Naive thymus-derived CD8-positive, alpha-beta T cell (primary cell): ENCODE data around the gene CIDEA. TPM values are rescaled to one million over a fixed set of nuclear protein-coding genes. Genes with fewer than 3 reads are reported as not detected.

ENCODE experiments used
- ATAC-seq, 2 donors: fragments of 150-1000 bp; cut with Tn5 transposase in 1 of 2; sonication (Bioruptor Pico), chemical (Tn5 transposase) in 1 of 2; 1 replicate in 1 of 2; 2 replicates in 1 of 2; pipeline ENCODE4 v1.10.0; 2021; ENCODE audit warnings: mild to moderate bottlenecking in 2 of 2, moderate library complexity in 2 of 2
- POLR2A ChIA-PET: fragments of 350-600 bp; sonication (Branson Sonifier 250); formaldehyde crosslinking; loops from one replicate; lab custom pipeline; 2021; ENCODE audit warnings: antibody characterized with exemption; lab: Charles Lee
- DNase-seq, 10 donors: peaks; one replicate each; pipeline versions ENCODE4 v3.0.0 to v3.0.0-alpha.2; 2020 to 2022
- H3K27ac Mint-ChIP-seq, 10 donors: one replicate each; pipeline ENCODE4 v1.8.0; 2020 to 2022; ENCODE audit warnings: mild to moderate bottlenecking in 10 of 10, mixed read lengths in 10 of 10, moderate library complexity in 4 of 10, inconsistent platforms in 1 of 10
- H3K27me3 Mint-ChIP-seq, 5 donors: one replicate each; pipeline ENCODE4 v1.8.0; 2021 to 2022; ENCODE audit warnings: mixed read lengths in 5 of 5
- H3K36me3 Mint-ChIP-seq, 3 donors: one replicate each; pipeline ENCODE4 v1.8.0; 2020 to 2022; ENCODE audit warnings: mixed read lengths in 3 of 3, mild to moderate bottlenecking in 2 of 3, inconsistent platforms in 1 of 3
- H3K4me1 Mint-ChIP-seq, 4 donors: one replicate each; pipeline ENCODE4 v1.8.0; 2021 to 2022; ENCODE audit warnings: mixed read lengths in 4 of 4
- H3K4me3 Mint-ChIP-seq, 10 donors: one replicate each; pipeline ENCODE4 v1.8.0; 2020 to 2022; ENCODE audit warnings: mild to moderate bottlenecking in 10 of 10, mixed read lengths in 10 of 10, moderate library complexity in 6 of 10, inconsistent platforms in 1 of 10
- H3K9me3 Mint-ChIP-seq, 9 donors: one replicate each; pipeline ENCODE4 v1.8.0; 2020 to 2022; ENCODE audit warnings: mixed read lengths in 9 of 9, mild to moderate bottlenecking in 3 of 9, inconsistent platforms in 1 of 9, moderate library complexity in 1 of 9
- polyA plus RNA-seq, 3 donors: library from polyadenylated mRNA; unstranded; fragments of 300-500 nt; fragmentation: Illumina TruSeq; gene quantifications; one replicate each; pipeline ENCODE4 v1.2.3, GENCODE V29; 2021
- total RNA-seq, 8 experiments: library from RNA in 2 of 8; stranded (reverse) in 2 of 8; gene quantifications; one replicate each; pipeline ENCODE4 v1.2.3 and lab custom pipeline; 2021 to 2026

The CIDEA gene
- total and polyA plus RNA-seq, 5 experiments from 2014 or later, result not detected

DNA sequence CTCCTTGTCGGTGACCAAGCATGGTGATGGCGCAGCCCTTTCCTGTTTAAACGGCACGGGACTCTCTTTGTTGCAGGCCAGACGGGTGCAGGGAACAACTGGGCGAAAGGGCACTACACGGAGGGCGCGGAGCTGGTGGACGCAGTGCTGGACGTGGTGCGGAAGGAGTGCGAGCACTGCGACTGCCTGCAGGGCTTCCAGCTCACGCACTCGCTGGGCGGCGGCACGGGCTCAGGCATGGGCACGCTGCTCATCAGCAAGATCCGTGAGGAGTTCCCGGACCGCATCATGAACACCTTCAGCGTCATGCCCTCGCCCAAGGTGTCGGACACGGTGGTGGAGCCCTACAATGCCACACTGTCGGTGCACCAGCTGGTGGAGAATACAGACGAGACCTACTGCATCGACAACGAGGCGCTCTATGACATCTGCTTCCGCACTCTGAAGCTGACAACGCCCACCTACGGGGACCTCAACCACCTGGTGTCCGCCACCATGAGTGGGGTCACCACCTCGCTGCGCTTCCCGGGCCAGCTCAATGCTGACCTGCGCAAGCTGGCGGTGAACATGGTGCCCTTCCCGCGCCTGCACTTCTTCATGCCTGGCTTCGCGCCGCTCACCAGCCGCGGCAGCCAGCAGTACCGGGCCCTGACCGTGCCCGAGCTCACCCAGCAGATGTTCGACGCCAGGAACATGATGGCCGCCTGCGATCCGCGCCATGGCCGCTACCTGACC lies 71.0 kb downstream of the CIDEA start:
- POLR2A ChIA-PET, result no interaction called here
- ATAC-seq (no peak), DNase-seq (no peak)
- Mint-ChIP-seq H3K9me3 (no peaks in the 10 kb centered on the region), H3K4me3 (no peak overlapping the region), H3K4me1 (peaks cover 0 to 28% (median 5%) of the 10 kb centered on the region in 4 donors), H3K27me3 (no peaks in the 10 kb centered on the region), H3K27ac (peak overlapping the region in 1 of 10 donors; percentile 29), H3K36me3 (peaks cover 0 to 65% (median 27%) of the 10 kb centered on the region in 3 donors)

DNA sequence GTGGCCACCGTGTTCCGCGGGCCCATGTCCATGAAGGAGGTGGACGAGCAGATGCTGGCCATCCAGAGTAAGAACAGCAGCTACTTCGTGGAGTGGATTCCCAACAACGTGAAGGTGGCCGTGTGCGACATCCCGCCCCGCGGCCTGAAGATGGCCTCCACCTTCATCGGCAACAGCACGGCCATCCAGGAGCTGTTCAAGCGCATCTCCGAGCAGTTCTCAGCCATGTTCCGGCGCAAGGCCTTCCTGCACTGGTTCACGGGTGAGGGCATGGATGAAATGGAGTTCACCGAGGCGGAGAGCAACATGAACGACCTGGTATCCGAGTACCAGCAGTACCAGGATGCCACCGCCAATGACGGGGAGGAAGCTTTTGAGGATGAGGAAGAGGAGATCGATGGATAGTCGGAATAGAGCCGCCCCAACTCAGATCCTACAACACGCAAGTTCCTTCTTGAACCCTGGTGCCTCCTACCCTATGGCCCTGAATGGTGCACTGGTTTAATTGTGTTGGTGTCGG lies 71.6 kb downstream of the CIDEA start:
- Mint-ChIP-seq H3K27me3 (no peaks in the 10 kb centered on the region), H3K27ac (no peak overlapping the region), H3K4me1 (peaks cover 0 to 23% (median 5%) of the 10 kb centered on the region in 4 donors), H3K36me3 (peaks cover 0 to 69% (median 27%) of the 10 kb centered on the region in 3 donors), H3K4me3 (no peak overlapping the region), H3K9me3 (no peaks in the 10 kb centered on the region)
- DNase-seq, result no peak
- POLR2A ChIA-PET, result no interaction called here
- ATAC-seq, result no peak

DNA sequence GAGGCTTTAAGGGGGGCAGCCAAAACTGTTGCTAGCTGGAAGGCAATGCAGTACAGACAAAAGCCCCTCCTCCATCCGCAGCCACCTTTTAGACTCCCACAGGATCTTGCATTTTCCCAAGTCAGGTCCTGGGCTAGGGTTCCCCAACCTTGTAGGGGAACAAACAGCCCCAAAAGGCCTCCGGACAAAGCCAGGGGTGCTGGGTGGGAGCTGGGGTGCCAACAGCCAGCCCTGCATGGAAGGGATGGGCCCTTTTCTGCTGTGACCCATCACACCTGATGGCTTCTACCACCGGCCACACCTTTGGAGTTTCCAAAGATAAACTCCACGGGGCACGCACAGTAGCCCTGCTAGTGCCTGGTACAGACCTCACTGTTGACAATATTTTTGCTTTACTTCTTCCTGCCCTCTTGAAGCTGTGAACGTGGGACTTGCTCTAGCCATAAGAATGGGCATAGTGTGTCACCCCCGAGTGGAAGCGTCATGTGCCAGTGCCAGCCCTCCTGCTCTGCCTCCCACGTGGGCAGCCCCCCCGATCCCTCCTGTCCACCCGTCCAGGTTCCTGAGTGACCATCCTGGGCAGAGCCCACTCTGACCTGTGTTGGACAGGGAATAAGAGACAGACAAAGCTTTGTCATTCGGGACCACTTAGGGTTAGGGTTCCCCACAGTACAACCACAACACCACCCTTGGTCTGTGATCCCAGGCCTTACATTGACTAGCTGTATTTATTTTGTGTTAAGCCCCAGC lies 72.7 kb downstream of the CIDEA start:
- H3K36me3 Mint-ChIP-seq, result peaks cover 0 to 65% (median 22%) of the 10 kb centered on the region in 3 donors
- POLR2A ChIA-PET, result no interaction called here

More for the DNA sequence above, 72.7 kb downstream of the CIDEA start:
- DNase-seq (no peak), ATAC-seq (no peak)
- H3K4me3 Mint-ChIP-seq, result no peak overlapping the region
- H3K4me1 Mint-ChIP-seq, result peaks cover 0 to 16% (median 5%) of the 10 kb centered on the region in 4 donors
- no peaks in the 10 kb centered on the region for H3K27me3 Mint-ChIP-seq
- peak overlapping the region in 1 of 10 donors; percentile 80 for H3K27ac Mint-ChIP-seq
- H3K9me3 Mint-ChIP-seq, result no peaks in the 10 kb centered on the region

Other genes starting within 250 kb of the CIDEA start
- gene ANKRD62, start 160.5 kb upstream of the CIDEA start, total RNA-seq, result not detected
- gene ANKRD62, start 160.5 kb upstream of the CIDEA start, polyA plus RNA-seq, result not detected
- gene TUBB6, start 53.9 kb downstream of the CIDEA start, total RNA-seq, result 1 to 10 TPM; 2.1 to 3.1 TPM
- 1 to 10 TPM in 2 of 3 donors, not detected in 1; 1.2 to 3.1 TPM for gene TUBB6, start 53.9 kb downstream of the CIDEA start, polyA plus RNA-seq
- 10 to 100 TPM; 37.7 to 41.2 TPM for gene AFG3L2, start 122.9 kb downstream of the CIDEA start, total RNA-seq
- gene AFG3L2, start 122.9 kb downstream of the CIDEA start, polyA plus RNA-seq, result 10 to 100 TPM; 27.0 to 42.1 (median 37.2) TPM
- 1 to 10 TPM; 1.9 to 2.8 TPM for gene PRELID3A, start 153.6 kb downstream of the CIDEA start, total RNA-seq
- gene PRELID3A, start 153.6 kb downstream of the CIDEA start, polyA plus RNA-seq, result under 1 TPM in 2 of 3 donors, not detected in 1; 0.12 to 0.79 TPM